HG03135 (cell line): ENCODE results near the gene TCTN1.
A peak's percentile ranks its signal among the peaks of the same experiment; 100 is the strongest.

Experiments used
- ATAC-seq: cut with Tn5 transposase; IDR thresholded peaks from one replicate; pipeline ENCODE4 v1.9.1; 2021; ENCODE audit warnings: mild to moderate bottlenecking, moderate library complexity; ENCODE audit not compliant: unreplicated experiment

TCTN1 gene

DNA sequence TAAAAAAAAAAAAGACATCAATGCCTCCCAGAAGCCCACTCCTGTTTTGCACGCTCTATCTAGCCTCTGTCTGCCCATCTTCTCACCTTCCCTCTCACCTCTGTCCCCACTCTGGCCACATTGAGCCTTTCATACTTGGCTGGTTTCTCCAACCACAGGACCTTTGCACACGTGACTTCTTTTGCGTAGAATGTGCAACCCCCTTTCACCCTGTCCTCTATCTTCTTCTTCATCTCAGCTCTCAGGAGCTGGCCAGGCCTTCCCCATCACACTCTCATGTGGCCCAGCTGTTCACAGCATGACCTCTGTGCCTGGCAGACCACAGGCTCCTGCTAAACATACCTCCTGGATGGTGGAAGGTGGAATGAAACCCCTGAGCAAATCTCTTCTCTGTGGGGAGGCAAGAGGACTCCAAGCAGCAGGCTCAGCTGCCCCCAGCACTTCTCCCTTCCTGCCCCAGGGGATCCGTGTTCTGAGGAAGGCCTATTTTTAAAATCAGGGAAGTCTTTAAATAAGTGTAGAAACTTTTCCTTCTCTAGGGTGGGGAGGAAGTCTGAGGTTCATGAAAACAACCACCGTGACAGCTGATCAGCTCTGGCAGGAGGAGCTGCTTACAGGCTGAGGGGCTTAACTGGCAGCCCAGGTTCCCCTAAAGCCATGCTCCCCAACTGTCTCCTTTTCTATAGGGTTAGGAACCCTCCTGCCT, 63.4 kb downstream of the TCTN1 start:
- peak; percentile 58 for ATAC-seq

GRCh38 chr12:110677982-110678381, 64.1 kb downstream of the TCTN1 start:
- peak; percentile 14 for ATAC-seq

- no peak for ATAC-seq
Measured at GRCh38 chr12:110679201-110679600, 65.3 kb downstream of the TCTN1 start.

GRCh38 chr12:110680032-110680431, 66.1 kb downstream of the TCTN1 start:
- no peak for ATAC-seq

DNA sequence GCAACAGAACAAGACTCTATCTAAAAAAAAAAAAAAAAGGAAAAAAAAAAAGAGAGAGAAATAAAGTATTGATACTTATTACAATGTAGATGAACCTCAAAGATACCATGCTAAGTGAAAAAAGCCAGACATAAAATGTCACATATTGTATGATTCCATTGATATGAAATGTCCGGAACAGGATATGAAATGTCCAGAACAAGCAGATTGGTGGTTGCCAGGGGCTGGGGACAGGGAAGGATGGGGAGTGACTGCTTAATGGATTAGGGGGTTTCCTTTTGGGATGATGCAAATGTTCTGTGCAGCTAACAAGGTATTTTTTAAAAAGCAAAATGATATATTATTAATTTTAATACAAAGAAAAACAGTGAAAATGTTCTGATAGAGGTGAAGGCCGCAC, 70.0 kb downstream of the TCTN1 start:
- ATAC-seq = no peak

DNA sequence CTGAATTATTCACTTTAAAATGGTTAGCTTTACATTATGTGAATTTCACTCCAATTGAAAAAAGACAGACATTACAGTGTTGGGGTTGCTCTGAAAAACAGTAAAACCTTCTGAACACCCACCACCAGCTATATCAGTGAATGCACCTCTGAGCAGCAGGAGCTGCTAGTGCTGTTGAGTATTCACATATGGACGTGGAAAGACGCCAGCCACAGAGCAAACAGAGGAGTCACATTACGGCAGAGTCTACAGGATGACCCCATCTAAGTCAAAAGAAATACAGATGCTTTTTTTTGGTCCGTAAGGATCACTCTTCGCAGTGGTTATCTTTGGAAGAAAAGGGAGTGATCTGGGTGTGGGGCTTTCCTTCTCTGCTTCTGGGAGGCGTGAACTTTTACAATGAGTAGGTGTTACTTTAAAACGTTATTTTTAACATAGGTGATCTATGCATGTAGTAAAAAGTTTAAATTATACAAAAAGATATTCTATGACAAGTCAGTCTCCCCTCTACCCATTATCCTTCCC, 70.4 kb downstream of the TCTN1 start:
- ATAC-seq = no peak

- no peak for ATAC-seq
Measured at GRCh38 chr12:110686294-110686903, 72.5 kb downstream of the TCTN1 start.

DNA sequence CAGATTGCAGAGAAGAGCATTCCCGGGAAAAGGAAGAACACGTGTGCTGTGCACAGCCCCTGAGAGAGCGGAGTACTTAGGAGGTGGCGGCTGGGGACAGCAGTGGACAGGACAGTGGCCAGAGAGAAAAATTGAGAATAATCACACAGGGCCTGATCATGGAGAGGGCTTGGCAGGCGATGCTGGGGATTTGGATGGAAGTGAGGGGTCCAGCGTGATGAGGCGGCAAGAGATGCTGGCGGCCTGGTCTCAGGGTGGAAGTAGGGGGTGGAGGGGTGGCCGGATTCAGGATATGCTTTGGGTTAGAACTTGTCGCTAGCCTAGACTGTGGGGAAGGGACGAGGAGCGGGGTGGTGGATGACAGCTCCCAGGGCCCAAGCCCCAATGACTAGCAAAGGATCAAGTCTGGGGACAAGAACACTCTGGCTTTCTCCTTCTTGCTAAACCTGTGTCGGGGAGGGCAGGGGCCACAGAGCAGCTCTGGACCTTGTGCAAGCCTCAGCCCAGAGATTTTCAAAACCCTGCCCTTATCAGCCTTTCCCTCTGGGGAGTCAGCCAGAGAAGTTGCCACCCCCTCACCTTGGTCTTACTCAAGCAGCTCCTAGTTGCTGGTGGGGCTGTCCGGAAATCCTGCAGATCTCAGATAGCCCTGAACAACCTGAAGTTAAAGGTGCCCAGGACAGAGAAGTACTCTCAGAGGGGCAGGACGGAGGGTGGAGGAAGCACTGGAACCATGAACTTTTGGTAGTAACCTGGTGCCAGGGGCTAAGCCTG, 73.7 kb downstream of the TCTN1 start:
- no peak for ATAC-seq

- ATAC-seq = peak; percentile 34
Measured at GRCh38 chr12:110688446-110689280, 74.7 kb downstream of the TCTN1 start, which contains the start of gene HVCN1. HVCN1 (minus strand) TSS chr12:110689115; CDS start chr12:110683245, 5,870 bp downstream.

GRCh38 chr12:110689281-110690126, 75.6 kb downstream of the TCTN1 start:
- peak; percentile 51 for ATAC-seq

DNA sequence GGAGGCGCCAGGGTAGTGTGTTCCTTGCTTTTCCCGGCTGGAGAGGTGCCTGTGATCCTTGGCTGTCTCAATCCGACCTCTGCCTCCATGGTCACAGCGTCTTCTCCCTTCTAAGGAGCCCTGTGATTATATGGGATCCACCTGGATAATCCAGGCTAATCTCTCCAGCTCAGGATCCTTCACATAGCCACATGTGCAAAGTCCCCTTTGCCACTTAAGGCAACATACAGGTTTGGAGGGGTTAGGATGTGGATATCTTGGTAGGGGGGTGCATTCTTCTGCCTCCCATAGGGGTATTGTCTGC, 76.2 kb downstream of the TCTN1 start:
- no peak for ATAC-seq

- ATAC-seq = no peak
Measured at GRCh38 chr12:110693731-110694130, 79.8 kb downstream of the TCTN1 start.

- ATAC-seq = no peak
Measured at GRCh38 chr12:110694330-110694901, 80.5 kb downstream of the TCTN1 start.

GRCh38 chr12:110696283-110696682, 82.4 kb downstream of the TCTN1 start:
- ATAC-seq = no peak

- no peak for ATAC-seq
Measured at GRCh38 chr12:110697236-110697635, 83.3 kb downstream of the TCTN1 start.

DNA sequence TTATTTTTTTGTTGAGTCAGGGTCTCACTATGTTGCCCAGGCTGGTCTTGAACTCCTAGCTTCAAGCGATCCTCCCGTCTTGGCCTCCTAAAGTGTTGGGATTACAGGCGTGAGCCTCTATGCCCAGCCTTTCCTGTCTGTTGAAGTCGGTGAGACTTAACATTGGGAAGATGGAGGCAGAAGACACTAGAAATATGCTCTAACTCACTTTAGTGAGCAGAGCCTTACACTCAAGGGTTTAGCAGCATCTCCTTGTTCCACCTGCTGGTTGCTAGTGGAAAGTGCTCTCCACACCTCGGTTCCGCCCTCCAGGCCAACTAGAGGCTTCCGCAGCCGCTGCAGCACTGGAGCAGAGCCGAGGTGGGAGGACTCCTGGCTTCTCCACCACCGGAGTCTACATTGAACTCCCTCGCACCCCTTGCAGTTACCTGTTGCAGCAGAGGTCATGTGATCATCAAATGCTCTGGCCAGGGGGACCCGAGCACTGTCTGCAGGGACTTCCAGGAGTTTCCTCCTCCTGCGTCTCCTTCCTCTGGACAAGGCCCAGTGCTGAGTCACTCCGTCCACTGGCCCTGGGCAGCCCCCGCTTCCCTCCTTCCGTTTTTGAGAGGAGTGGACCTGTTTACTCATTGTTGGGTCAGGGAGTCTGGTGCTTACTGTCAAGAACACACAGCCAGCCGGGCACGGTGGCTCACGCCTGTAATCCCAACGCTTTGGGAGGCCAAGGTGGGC, 84.4 kb downstream of the TCTN1 start:
- ATAC-seq = peak; percentile 86
